ENCODE data around the gene CNOT4. TPM values are rescaled to one million over a fixed set of nuclear protein-coding genes. Genes with fewer than 3 reads are reported as not detected.
"Not testable (repeated sequence)": the region's sequence is repeated elsewhere in the genome, so short reads cannot be mapped to it uniquely, and the experiment has no call there.

Gene CNOT4
- total RNA-seq, 2 donors from 2014 or later: 34.0 to 34.5 TPM

DNA sequence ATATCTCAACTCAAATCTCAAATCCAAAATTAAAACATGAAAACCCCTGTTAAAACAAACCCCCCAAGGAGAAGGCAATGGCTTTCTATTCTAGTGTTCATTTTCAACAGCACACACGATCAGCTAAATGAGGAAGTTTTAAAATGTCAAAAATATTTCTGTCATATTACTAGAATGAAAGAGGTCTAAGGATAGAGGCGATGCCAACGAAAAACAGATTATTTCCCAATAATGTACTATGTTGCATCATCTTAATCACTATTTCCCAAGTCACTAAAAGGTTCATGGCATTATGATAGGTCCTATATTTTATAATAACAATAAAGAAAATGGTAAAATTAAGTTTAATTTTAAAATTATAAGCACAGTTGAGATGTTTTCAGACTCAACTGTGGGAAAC, 10.1 kb downstream of the CNOT4 start:
- no peaks in the 10 kb centered on the region for H3K27me3 Mint-ChIP-seq
- no peak for DNase-seq
- no peak for ATAC-seq
- H3K9me3 ChIP-seq (ENCODE audit: control insufficient read depth, low read length, poor library complexity, severe bottlenecking): no peaks in the 10 kb centered on the region
- H3K27ac Mint-ChIP-seq: no peak overlapping the region
- no peaks in the 10 kb centered on the region for H3K36me3 Mint-ChIP-seq (ENCODE audit: low read depth)
- H3K4me1 Mint-ChIP-seq: peaks cover 29% of the 10 kb centered on the region
- no peak overlapping the region for H3K4me3 Mint-ChIP-seq

DNA sequence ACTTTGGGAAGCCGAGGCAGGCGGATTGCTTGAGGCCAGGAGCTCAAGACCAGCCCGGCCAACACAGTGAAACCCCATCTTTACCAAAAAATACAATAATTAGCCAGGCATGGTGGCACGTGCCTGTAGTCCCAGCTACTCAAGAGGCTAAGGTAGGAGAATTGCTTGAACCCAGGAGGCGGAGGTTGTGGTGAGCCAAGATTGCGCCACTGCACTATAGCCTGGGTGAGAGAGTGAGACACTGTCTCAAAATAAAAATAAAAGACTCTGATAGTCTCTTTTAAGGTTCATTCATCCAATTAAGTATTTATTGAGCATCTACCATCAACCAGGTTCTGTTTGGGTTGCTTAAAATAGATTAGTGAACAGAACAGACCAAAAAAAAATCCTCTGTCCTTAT, 12.7 kb downstream of the CNOT4 start:
- H3K4me1 Mint-ChIP-seq: peaks cover 37% of the 10 kb centered on the region
- H3K9me3 ChIP-seq (ENCODE audit: control insufficient read depth, low read length, poor library complexity, severe bottlenecking); H3K27me3 Mint-ChIP-seq; DNase-seq; H3K27ac Mint-ChIP-seq; H3K4me3 Mint-ChIP-seq; ATAC-seq; H3K36me3 Mint-ChIP-seq (ENCODE audit: low read depth): not testable (repeated sequence)

DNA sequence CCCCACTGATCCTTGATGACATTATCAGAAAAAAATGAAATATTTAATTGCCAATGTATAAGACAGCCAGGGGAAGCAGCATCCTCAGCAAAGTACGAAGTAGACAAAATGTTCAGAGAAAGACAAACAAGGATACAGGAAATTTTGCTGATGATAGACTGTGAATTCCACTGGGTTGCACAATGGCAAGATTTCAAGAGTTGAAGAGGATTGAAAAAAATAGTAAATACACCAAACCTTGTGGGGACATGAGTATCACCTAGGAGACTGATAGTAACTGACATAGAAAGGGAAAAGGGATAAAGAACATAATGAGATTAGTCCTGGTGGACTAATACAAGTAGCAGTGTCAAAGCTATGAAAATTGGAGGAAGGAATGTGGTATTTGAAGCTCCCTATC, 16.5 kb downstream of the CNOT4 start:
- no peak for ATAC-seq
- DNase-seq: no peak
- no peak overlapping the region for H3K27ac Mint-ChIP-seq
- H3K4me3 Mint-ChIP-seq: no peak overlapping the region
- H3K36me3 Mint-ChIP-seq (ENCODE audit: low read depth): no peaks in the 10 kb centered on the region
- peaks cover 22% of the 10 kb centered on the region for H3K4me1 Mint-ChIP-seq
- no peaks in the 10 kb centered on the region for H3K27me3 Mint-ChIP-seq
- H3K9me3 ChIP-seq (ENCODE audit: control insufficient read depth, low read length, poor library complexity, severe bottlenecking): no peaks in the 10 kb centered on the region

DNA sequence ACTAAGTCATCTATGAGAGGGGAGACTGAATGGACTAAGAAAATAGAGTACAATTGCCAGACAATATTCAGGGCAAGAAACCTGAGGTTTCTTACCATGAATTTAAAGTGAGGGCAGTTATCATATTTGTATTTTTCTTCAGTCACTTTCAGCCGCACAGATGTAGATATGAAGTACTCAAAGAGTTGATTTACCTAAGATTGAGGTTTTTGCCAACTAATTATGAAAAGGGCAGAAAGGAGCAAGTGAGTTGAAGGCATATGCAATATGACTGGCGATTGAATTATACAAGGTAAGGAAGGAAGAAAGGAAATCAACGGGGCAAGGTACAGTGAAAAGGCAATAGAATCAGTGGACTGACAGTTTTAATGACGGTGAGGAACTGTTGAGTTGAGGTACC, 17.8 kb downstream of the CNOT4 start:
- no peak overlapping the region for H3K4me3 Mint-ChIP-seq
- no peaks in the 10 kb centered on the region for H3K9me3 ChIP-seq (ENCODE audit: control insufficient read depth, low read length, poor library complexity, severe bottlenecking)
- H3K4me1 Mint-ChIP-seq: peaks cover 15% of the 10 kb centered on the region
- DNase-seq (no peak), ATAC-seq (no peak)
- H3K36me3 Mint-ChIP-seq (ENCODE audit: low read depth): no peaks in the 10 kb centered on the region
- no peak overlapping the region for H3K27ac Mint-ChIP-seq
- no peaks in the 10 kb centered on the region for H3K27me3 Mint-ChIP-seq

DNA sequence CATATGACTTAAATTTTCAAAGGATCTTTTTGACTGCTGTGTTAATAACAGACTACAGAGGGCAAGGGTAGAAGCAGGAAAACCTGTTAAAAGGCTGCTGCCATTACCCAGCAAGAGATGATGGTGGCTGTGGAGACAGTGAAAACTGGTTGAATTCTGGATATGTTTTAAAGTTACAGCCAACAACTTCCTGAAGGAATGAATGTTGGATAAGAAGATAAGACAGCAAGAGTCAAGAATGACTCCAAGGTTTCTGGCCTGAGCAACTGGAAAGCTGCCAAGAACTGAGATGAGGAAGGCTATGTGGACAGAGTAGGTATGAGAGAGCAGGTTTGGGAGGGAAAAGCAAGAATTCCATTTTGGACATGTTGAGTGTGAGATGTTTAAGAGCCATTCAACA, 19.1 kb downstream of the CNOT4 start:
- no peak overlapping the region for H3K4me3 Mint-ChIP-seq
- H3K4me1 Mint-ChIP-seq: peaks cover 16% of the 10 kb centered on the region
- no peak overlapping the region for H3K27ac Mint-ChIP-seq
- no peak for ATAC-seq
- no peak for DNase-seq
- no peaks in the 10 kb centered on the region for H3K27me3 Mint-ChIP-seq
- no peaks in the 10 kb centered on the region for H3K9me3 ChIP-seq (ENCODE audit: control insufficient read depth, low read length, poor library complexity, severe bottlenecking)
- no peaks in the 10 kb centered on the region for H3K36me3 Mint-ChIP-seq (ENCODE audit: low read depth)

DNA sequence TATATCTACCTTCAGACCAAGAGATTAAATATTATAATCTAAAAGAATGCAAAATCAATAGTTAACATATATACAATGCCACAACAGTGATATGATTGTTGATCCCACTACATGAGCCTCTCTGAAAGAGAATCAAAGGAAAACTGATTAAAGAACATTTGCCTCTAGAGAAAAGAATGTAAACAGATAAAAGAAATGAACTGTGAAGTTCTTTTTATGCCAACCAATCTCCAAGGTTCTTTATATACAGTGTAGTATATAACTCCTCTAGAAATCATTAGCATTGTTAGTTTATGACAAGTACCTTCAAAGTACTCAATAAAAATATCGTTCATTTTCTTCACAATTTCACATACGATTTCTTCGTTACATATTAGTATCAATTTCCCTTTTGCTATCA, 20.1 kb downstream of the CNOT4 start:
- no peaks in the 10 kb centered on the region for H3K27me3 Mint-ChIP-seq
- H3K27ac Mint-ChIP-seq: no peak overlapping the region
- H3K4me3 Mint-ChIP-seq: no peak overlapping the region

DNA sequence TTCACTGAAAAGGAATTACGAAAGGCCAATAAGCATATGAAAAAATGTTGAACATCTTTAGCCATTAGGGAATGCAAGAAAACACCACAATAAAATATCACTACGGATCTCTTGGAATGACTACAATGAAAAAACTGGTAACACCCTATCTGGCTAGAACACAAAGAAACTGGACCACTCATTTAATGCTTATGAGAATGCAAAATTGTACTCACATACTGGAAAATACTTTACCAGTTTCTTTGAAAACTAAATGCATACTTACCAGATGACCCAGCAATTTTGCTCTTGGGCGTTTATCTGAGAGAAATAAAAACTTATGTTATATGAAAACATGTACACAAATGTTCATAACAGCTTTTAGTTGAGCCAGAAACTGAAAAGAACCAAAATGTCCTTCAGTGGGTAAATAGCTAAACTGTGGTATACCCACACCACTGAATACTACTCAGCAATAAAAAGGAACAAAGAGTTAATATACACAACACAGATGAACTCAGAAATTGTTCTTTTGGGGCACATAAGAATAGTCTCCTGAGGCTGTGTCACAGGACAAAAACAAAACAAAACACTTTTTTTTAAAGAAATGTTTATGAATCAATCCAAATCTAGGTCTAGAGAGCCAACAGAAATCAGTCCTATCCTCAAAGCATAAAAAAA, 23.5 kb downstream of the CNOT4 start:
- Mint-ChIP-seq H3K36me3 (ENCODE audit: low read depth) (no peaks in the 10 kb centered on the region), H3K27ac (no peak overlapping the region), H3K27me3 (no peaks in the 10 kb centered on the region), H3K4me1 (peaks cover 27% of the 10 kb centered on the region), H3K4me3 (no peak overlapping the region)
- H3K9me3 ChIP-seq (ENCODE audit: control insufficient read depth, low read length, poor library complexity, severe bottlenecking): no peaks in the 10 kb centered on the region
- DNase-seq (no peak), ATAC-seq (no peak)

More for the DNA sequence above, 20.1 kb downstream of the CNOT4 start:
- DNase-seq: no peak
- no peaks in the 10 kb centered on the region for H3K36me3 Mint-ChIP-seq (ENCODE audit: low read depth)
- H3K4me1 Mint-ChIP-seq: peaks cover 19% of the 10 kb centered on the region
- no peak for ATAC-seq
- no peaks in the 10 kb centered on the region for H3K9me3 ChIP-seq (ENCODE audit: control insufficient read depth, low read length, poor library complexity, severe bottlenecking)

DNA sequence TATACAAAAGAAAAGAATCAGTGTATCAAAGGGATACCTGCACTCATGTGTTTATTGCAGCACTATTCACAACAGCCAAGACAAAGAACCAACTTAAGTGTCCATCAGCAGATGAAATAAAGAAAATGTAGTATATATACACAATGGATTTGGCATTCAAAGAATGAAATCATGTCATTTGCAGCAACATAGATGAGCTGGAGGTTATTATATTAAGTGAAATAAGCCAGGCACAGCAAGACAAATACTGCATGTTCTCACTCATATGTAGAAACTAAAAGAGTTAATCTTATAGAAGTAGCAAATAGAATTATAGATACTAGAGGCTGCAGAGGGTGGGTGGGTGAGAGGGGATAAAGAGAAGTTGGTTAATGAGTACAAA, 28.3 kb downstream of the CNOT4 start:
- H3K9me3 ChIP-seq (ENCODE audit: control insufficient read depth, low read length, poor library complexity, severe bottlenecking): no peaks in the 10 kb centered on the region
- Mint-ChIP-seq H3K27me3 (no peaks in the 10 kb centered on the region), H3K36me3 (ENCODE audit: low read depth) (peaks cover 3% of the 10 kb centered on the region), H3K27ac (peak overlapping the region; percentile 8), H3K4me1 (peaks cover 36% of the 10 kb centered on the region), H3K4me3 (peak overlapping the region; percentile 15)
- DNase-seq (no peak), ATAC-seq (no peak)

DNA sequence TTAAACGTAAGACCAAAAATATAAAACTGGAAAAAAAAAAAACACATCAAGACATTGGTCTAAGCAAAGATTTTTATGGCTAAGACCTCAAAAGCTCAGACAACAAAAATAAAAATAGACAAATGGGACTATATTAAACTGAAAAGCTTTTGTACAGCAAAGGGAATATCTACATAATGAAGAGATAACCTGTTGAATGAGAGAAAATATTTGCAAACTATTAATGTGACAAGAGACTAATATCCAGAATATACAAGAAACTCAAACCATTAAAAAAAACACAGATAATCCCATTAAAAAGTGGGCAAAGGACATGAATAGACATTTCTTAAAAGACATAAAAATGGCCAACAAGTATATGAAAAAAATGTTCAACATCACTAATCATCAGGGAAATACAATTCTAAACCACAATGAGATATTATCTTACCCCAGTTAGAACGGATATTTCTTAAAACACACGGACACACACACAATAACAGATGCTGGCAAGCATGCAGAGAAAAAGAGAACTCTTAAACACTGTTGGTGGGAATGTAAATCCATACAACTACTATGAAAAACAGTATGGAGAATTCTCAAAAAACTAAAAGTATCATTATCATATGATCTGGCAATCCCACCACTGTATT, 28.8 kb downstream of the CNOT4 start:
- peak overlapping the region; percentile 8 for H3K27ac Mint-ChIP-seq
- H3K9me3 ChIP-seq (ENCODE audit: control insufficient read depth, low read length, poor library complexity, severe bottlenecking): no peaks in the 10 kb centered on the region
- peaks cover 3% of the 10 kb centered on the region for H3K36me3 Mint-ChIP-seq (ENCODE audit: low read depth)
- peak overlapping the region; percentile 15 for H3K4me3 Mint-ChIP-seq
- DNase-seq (no peak), ATAC-seq (no peak)
- H3K4me1 Mint-ChIP-seq: peaks cover 34% of the 10 kb centered on the region
- no peaks in the 10 kb centered on the region for H3K27me3 Mint-ChIP-seq

DNA sequence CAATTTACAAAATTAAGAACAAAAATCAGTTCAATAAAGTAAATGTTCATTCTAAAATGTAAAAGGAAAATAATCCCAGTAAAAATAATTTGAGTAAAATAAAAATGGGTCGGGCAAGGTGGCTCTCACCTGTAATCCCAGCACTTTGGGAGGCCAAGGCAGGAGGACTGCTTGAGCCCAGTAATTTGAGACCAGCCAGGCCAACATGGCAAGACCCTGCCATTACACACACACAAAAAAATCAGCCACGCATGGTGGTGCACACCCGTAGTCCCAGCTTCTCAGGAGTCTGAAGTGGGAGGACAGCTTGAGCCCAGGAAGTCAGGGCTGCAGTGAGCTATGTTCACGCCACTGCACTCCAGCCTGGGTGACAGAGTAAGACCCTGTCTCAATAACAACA, 34.4 kb downstream of the CNOT4 start:
- H3K27me3 Mint-ChIP-seq: no peaks in the 10 kb centered on the region
- DNase-seq (no peak), ATAC-seq (no peak)
- H3K9me3 ChIP-seq (ENCODE audit: control insufficient read depth, low read length, poor library complexity, severe bottlenecking): no peaks in the 10 kb centered on the region
- H3K4me1 Mint-ChIP-seq: peaks cover 12% of the 10 kb centered on the region
- peak overlapping the region; percentile 16 for H3K27ac Mint-ChIP-seq
- no peak overlapping the region for H3K4me3 Mint-ChIP-seq
- H3K36me3 Mint-ChIP-seq (ENCODE audit: low read depth): peaks cover 3% of the 10 kb centered on the region

DNA sequence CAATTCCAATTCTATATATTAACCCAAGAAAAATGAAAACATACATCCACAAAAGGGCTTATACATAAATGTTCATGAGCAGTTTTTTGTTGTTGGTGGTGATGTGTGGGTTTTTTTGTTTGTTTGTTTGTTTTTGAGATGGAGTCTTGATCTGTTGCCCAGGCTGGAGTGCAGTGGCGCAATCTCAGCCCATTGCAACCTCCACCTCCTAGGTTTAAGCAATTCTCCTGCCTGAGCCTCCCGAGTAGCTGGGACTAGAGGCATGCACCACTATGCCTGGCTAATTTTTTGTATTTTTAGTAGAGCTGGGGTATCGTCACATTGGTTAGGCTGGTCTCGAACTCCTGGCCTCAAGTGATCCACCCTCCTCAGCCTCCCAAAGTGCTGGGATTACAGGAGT, 40.2 kb downstream of the CNOT4 start:
- H3K27ac Mint-ChIP-seq: peak overlapping the region; percentile 73

DNA sequence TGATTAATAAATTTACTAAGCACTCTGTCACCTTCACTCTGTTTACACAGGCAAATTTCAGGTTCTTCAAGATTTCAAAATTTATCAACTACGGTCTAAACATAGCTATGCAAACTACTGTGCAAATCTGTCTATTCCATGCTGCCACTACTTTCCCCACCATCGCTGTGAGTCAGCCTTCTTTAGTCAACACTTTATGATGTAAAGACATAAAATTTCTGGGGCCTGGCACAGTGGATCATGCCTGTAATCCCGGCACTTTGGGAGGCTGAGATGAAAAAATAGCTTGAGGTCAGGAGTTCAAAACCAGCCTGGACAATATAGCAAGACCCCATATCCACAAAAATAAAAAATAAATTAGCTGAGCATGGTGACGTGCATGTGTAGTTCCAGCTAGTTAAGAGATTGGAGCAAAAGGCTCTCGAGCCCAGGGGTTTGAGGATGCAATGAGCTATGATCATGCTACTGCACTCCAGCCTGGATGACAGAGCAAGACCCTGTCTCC, 42.6 kb downstream of the CNOT4 start:
- Mint-ChIP-seq H3K4me3 (no peak overlapping the region), H3K4me1 (peaks cover 29% of the 10 kb centered on the region)

More for the DNA sequence above, 40.2 kb downstream of the CNOT4 start:
- DNase-seq; ATAC-seq; H3K4me3 Mint-ChIP-seq; H3K27me3 Mint-ChIP-seq; H3K36me3 Mint-ChIP-seq (ENCODE audit: low read depth); H3K9me3 ChIP-seq (ENCODE audit: control insufficient read depth, low read length, poor library complexity, severe bottlenecking): not testable (repeated sequence)
- H3K4me1 Mint-ChIP-seq: peaks cover 21% of the 10 kb centered on the region

DNA sequence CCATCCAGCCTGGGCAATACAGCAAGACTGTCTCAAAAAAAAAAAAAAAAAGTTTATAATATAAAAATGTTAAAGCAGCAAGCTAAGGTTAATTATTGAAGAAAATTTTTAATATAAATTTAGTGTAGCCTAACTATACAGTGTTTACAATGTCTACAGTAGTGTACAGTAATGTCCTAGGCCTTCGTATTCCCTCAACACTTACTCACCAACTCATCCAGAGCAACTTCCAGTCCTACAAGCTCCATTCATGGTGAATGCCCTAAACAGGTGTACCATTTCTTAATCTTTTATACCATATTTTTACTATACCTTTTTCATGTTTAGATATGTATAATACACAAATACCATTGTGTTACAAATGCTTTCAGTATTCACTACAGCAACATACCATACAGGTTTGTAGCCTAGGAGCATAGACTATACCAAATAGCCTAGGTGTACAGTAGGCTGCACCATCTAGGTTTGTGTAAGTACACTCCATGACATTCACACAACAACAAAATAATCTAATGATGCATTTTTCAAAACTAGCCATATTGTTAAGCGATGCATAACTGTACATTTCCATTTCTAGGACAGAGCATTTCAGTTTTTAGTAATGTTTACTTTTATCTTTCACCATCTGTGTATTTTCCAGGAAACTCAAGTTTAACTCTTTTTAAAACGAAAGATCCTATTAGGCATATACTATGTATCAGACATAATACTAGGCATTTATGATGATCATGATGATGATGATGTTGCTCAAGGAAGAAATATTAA, 43.3 kb downstream of the CNOT4 start:
- no peaks in the 10 kb centered on the region for H3K9me3 ChIP-seq (ENCODE audit: control insufficient read depth, low read length, poor library complexity, severe bottlenecking)
- Mint-ChIP-seq H3K36me3 (ENCODE audit: low read depth) (peaks cover 2% of the 10 kb centered on the region), H3K27me3 (no peaks in the 10 kb centered on the region), H3K4me1 (peaks cover 30% of the 10 kb centered on the region), H3K27ac (no peak overlapping the region), H3K4me3 (no peak overlapping the region)
- no peak for DNase-seq
- ATAC-seq: no peak

More for the DNA sequence above, 42.6 kb downstream of the CNOT4 start:
- ATAC-seq (no peak), DNase-seq (no peak)
- Mint-ChIP-seq H3K36me3 (ENCODE audit: low read depth) (peaks cover 2% of the 10 kb centered on the region), H3K27me3 (no peaks in the 10 kb centered on the region), H3K27ac (no peak overlapping the region)
- no peaks in the 10 kb centered on the region for H3K9me3 ChIP-seq (ENCODE audit: control insufficient read depth, low read length, poor library complexity, severe bottlenecking)
